HT-29 (cell line): ENCODE results near the gene CCDC154. TPM values are rescaled to one million over a fixed set of nuclear protein-coding genes. Genes with fewer than 3 reads are reported as not detected.
"Not testable (repeated sequence)": the region's sequence is repeated elsewhere in the genome, so short reads cannot be mapped to it uniquely, and the experiment has no call there.

Experiments used
- DNase-seq: peaks from one replicate; pipeline ENCODE4 v3.0.0-alpha.2; 2015; ENCODE audit warnings: low spot score
- total RNA-seq: library from RNA; depleted of rRNA; stranded (reverse); fragments of >200 nt; shearing (Covaris generic); gene quantifications from 2 replicates; pipeline ENCODE4 v1.2.3, GENCODE V29; 2014

Gene CCDC154
- total RNA-seq, 1 experiment from 2014 or later: not detected

DNA sequence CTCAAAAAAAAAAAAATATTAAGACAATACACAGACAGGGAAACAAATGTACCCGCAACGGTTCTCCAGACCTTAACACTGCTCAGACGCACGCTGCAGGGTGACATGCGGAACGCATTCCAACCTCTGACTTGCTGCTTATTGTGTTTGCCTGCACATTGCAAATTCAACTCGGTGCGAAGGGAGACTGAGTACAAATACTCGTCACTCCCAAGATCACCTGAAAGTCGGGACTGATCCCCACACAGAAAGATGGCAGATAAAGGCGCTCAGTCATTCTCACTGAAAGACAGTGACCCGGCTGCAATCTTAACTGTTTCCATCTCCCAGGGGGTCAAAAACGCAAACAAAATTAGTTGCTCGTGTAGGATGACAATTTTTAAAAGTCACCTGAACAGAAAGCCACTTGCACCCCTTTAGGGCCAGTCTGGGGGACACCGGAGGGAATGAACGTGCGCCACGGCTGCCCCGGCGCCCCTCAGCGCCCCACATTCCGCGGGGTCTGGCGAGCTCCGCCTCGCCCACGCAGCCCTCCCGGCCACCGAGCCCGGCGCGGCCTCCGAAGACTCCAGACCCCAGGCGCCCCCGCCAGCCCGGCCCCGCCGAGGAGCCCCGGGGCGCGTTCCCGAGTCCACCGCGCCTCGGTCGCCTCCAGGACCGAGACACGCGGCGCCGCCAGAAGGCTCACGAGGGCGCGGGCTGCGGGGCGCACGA lies 29.9 kb upstream of the CCDC154 start:
- no peak for DNase-seq

DNA sequence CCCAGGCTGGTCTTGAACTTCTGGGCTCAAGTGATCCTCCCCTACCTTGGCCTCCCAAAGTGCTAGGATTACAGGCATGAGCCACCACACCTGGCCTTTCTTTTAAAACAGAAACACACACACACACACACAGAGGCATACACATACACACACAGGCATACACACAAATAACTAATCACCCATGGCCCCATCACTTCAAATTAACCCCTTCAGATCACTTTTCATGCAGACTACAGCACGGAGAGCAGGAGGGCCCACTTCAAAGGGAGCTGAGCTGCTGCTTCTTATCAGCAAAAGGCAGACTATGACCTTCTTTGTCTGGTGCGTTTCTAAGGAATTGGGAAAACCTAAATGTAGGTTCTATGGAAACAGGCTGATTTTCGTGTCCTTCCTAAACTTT lies 28.6 kb upstream of the CCDC154 start:
- DNase-seq: no peak

DNA sequence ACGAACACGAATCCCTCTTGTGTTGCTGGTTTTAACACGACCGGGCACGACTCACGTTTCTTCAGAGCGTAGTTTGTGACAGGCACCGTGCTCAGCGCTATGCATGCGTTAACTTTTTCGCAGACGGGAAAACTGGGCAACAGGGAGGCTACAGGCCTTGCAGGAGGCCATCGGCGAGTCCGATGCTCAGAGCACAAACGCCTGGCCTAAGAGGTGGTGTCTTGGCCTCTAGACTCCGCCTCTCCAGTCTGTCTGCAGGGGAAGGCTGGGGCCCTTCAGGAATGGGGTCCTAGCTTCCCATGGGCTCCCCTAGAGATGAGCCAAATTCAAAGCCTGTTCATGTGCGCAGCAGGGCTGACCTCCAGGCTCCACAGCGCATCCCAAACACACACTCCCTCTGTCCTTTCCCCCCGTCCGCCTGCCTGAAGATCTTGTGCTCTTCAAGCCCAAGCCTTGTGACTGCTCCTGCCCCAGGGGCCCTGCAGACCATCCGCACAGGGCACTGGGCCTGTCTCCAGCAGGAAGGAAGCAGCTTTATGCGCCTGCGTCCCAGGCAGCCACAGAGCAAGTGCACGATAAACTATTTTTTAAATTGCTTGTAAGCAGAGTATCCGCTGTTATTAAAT lies 27.3 kb upstream of the CCDC154 start:
- DNase-seq: no peak

DNA sequence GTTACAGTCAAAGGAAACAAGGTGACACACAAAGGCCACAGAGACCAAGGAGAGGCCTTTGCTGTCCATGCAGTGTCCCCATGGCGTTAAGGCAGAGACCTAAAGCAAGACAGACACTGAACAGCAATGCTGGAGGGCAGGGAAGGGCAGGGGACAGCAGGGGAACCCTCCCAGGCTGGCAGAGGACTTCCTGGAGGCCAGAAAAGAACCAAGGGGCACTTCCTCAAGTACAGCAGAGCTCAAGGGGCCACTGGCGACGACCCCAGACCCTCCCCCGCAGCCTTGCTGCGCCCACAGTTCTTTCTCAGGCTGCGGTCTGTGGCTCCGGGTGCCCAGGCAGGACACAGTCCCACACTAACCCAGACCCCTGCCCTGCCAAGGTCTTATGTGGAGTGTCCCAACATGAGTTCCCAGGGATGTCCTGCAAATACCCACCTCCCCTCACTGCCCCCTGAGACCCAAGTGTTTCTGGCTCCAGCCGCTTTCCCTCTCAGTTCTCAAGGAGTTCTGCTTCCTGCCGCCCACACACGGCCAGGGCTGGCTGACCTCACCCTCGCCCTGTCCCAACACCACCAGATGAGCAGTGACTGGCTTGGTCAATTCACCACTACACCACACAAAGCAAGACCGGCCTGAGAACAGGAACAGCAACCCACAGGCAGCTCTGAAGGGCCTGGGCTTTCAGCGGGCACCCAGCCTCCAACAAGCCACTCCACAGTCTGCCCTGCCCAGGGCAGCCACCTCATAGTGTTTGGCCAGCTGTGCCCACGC lies 26.3 kb upstream of the CCDC154 start:
- no peak for DNase-seq

DNA sequence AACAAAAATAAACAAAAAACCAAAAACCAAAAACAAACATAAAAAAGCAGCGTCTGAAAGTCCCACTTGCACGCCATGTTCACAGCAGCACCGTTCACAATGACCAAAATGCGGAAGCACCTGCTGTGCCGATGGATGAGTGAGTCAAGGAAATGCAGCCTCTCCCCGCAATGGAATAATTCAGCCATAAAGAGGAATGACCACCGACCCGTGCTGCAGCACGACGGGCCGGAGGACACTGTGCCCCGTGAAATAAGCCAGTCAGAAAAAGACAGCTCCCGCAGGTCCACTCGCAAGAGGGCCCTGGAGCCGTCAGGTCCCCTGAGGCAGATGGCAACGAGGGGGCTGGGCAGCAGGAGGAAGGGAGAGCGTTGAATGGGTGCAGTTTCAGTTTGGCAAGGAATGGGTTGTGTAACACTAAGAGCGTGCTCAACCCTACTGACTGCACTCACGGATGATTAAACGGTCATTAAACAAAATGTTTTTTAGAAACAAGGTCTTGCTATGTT lies 25.4 kb upstream of the CCDC154 start:
- DNase-seq: no peak

DNA sequence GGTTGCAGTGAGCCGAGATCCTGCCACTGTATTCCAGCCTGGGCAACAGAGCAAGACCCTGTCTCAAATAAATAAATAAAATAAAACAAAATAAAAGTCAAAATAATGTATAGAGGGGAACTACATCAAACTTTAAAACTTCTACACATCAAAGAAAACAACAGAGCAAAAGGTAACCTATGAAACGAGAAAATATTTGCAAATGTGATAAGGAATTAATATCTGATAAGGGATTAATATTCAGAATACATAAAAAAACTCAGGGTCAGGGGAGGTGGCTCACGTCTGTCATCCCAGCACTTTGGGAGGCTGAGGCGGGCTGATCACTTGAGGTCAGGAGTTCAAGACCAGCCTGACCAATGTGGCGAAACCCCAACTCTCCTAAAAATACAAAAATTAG lies 24.8 kb upstream of the CCDC154 start:
- not testable (repeated sequence) for DNase-seq

DNA sequence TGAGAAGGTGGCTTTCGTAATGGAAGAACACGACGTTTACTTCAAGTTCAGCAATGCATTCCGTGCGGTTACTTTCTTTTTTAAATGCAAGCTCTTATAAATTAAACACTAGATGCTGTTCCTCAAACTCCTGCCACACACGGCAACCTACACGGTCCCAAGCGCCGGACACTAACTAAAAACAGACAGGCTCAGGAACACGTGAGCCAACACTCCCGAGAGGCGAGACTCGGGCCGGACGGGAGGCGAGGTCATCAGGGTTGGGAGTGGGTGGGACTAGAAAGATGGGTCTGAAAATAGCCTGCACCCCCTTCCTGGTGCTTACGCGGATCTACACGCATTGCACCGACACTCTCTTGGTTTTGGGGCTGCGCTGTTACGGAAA lies 24.1 kb upstream of the CCDC154 start:
- DNase-seq: no peak

DNA sequence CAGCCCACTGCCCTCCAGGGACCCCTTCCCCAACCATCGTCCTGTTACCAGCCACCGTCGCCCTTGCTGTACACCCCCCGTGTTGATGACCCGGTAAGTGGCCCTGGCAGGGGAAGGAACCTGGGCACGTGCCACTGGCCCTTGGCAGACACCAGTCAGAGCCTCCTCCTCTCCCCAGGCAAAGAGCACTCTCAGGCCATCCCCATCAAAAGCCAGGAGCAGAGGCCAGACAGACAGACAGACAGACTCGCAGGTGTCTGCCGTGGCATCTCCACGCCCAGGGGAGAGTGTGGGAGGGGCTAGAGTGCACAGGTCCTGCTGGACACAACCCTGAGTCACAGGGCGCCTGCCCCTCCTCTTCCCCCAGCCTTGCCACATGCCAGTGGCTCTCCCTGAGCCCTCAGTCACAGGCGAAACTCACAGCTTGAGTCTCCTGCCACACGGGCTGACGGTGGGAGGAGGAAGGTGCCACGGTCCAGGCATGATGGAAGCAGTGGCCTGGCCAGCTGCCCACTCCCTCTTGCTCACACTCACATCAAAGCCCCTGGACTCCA lies 22.7 kb upstream of the CCDC154 start:
- no peak for DNase-seq

DNA sequence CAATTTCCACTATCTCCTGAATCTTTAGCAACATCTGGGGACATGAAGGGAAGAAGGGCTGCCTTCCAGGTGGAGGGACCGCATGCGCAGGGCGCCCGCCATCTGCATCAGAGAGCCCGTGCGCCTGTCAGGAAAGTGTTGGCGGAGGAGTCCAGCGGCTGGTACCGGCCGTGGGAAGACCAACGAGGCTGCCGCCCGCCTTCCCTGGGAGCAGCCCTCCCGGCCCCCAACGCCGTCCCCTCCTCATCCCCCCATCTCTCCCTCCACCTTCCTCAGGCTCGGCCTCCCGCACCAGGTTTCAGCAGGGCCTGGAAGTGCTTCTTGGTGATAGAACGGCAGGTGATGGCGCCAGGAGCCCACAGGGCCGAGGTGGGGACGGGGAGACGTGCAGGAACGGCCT lies 21.7 kb upstream of the CCDC154 start:
- no peak for DNase-seq

DNA sequence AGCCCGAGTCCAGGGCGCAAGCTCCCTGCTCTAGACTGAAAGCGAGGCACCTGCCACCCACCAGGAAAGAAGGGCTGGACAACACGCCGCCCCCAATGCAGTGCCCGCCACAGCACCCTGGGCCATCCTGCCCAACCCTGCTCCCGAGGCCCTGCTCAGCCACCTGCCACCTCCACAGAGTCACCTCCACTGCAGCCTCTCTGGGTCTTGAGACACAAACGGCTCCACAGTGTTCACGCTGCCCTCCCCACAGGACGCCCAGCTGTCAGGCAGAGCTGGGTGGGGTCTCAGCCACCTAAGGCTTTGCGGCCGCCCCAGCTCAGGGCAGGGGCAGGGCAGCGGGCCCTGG lies 21.2 kb upstream of the CCDC154 start:
- no peak for DNase-seq

DNA sequence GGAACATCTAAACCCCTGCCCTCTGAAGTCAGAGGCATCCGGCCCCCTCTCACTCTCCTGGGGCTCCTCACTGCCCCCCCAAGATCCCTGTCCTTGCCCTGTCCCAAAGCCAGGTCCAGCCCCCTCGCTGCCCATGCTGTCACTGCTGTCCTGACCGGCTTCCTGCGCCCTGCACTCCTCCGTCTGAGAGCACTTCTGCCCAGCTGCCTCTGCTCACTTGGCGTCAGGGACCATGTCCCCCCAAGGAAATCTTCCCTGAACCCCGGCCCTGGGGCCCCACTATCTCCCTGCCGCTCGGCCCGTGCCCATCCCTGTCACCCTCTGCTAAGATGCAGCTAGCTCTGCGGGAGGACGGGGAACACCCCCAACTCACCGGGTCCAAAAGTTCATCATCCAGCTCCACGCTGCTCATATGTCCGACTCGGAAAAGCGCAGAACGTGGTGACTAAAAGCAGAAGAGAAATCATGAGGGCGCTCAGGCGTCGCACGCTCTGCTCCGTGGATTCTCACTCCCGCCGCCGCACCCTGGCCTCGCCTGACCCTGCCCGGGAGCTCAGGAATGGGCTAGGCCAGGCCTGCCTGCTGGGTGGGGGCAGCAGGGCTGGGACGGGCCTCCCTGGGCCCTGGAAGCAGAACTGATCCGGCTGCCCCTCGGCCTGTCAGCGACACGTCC lies 20.7 kb upstream of the CCDC154 start:
- DNase-seq: no peak

DNA sequence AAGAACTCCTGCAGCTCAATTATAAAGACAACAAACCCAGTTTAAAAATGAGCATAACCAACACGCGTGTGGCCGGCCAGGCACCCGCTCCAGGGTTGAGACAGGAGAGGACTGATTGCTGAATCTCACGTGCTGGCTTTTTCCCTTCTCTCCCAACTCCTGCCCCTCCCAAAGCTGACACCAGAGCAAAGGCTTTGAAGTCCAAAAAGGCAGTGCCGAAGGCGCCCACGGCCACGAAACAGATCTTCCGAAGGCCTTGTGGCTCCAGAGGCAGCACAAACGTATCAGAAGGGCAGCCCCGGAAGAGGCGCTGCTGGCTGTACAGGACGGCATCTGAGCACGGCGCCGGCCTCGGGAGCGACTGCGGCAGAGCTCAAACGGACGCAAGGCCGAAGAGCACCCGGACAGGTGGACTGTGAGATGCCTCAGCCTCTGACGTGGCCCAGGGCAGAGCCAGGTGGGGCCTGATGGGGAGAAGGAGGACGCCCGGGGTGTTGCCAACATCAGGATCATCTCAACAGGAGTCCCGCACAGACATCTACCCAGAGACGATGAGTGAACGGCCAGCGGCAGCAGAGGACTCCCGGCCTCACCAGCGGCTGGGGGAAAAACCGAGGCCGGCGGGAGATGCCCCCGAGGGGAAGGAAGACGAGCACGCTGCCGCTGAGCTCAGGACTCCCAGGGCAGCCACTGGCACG lies 20.0 kb upstream of the CCDC154 start:
- no peak for DNase-seq

DNA sequence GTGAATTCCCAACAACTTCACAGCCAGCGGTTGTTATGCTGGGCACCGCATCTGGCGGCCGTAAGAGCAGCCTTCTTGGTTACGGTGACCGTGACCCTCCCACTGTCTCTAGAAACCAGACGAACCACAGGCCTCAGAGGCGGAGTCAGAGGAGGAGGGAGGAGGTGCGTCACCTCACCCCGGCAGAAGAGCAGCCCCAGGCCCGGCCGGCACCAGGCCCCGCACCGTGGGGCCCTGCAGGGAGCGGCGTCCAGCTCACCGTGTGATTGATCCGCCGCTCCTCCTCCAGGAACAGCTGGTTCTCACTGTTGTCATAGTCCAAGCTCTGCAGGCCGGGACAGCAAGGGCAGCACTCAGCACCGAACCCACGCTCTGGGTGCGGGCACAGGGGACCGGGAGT lies 16.8 kb upstream of the CCDC154 start:
- DNase-seq: no peak

DNA sequence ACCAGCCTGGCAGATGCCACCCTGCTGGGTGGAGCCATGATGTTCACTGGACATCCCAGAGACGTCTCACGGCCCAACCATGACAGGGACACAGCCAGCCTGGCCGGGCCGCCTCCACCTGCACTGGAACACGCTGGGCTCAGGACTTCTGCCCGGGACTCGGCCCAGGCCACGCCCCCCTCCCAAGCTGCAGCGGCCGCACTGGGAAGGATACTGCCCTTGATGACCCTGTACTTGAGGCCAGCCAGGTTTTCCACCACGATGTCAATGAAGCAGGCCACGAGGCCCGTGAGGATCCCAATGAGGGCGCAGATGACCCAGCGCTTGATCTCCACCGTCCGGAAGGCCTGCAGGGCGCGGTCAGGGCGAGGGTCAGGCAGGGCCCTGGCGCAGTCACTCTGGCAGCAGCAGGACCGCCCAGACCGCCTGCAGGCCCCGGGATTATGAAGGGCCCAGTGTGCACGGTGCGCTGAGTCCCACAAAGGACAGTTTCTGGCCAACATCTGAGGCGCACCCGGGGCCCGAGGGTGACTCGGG lies 16.3 kb upstream of the CCDC154 start:
- DNase-seq: no peak

DNA sequence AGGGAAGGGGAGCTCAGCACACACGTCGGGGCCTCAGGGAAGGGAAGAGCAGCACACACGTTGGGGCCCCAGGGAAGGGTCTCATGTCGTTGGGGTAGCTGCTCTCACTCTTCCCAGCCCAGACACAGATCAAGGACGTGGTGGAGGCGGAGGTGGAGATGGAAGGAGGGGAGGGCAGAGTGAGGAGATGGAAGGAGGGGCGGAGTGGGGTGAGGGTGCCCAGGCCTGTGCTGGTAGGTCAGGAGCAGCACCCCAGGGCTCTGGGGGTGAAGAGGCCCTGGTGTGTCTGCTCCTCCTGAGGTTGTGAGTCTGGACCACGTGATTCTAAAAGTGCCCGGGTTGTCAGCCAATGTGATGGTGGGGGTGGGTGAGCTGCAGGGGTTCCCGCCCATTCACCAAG lies 15.6 kb upstream of the CCDC154 start:
- no peak for DNase-seq

DNA sequence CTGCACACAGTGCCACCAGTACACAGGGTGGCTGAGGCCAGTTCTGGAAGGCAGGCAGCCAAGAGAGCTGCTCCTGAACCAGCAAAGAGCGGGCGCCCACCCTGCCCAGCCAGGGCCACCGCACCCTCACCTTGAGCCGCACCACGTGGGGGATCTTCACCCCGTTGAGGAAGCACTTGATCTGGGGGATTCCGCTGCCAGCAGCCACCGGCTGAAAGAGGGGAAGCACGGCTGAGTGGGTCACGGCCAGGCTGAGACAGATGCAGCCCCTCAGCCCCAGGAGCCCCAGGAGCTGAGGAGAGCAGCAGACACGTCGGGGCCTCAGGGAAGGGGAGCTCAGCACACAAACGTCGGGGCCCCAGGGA lies 14.6 kb upstream of the CCDC154 start:
- DNase-seq: no peak

DNA sequence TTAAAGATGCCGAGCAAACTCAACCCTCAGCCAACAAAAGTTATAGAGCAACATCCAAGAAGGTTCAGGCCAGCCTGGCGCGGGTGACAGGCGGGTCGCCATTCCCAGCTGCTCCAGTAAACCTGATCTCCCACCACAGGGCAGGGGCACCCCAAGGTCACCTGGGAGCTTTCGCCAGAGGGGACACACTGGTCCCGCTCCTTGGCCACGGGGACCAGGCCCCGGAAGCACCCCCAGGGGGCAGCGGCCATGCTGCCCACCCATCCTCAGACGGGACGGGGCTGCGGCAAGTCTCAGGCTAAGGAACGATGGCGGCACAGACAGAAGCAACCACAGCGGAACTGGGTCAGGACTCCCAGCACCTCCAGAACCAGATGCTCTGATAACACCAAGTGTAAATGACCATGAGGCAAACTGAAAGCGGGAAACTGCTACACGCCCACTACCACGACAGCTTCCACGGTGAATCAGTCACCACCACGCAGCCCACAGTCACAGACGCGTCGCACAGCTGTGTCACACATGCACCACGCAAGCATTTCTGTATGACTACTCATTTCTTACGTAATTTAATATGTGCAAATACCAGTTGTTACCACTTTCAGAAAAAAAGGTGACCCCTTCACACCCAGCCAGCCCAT lies 14.1 kb upstream of the CCDC154 start:
- no peak for DNase-seq

DNA sequence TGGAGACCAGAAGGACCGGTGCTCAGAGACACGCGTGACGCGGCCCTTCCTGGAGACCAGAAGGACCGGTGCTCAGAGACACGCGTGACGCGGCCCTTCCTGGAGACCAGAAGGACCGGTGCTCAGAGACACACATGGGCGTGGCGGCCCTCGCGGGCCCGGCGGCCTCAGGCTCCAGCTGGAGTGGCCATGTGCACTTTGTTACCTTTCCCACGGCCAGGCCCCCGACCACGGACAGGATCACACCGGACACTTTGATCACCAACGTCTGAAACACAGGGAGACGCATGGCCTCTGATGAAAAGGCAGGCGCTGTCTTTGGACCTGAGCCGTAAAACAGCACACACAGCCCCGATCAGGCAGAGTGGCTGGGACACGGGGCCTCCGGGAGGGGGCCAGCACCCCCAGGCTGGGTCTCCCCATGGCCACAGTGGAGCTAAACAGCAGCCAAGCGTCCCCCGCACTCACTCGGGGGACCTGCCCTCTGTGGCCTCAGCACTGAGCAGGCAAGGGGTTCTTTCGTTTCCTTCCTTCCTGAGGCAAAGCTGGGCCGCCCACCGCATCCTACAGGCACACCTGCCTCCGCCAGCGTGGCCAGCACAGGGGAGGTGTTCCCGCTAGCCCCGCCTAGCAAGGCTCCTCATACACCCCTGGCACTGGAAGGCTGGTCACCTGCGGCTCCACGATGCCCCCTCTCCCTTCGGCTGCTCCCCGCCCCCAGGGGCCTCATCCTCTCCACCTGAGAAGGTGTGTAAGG lies 13.3 kb upstream of the CCDC154 start:
- no peak for DNase-seq

DNA sequence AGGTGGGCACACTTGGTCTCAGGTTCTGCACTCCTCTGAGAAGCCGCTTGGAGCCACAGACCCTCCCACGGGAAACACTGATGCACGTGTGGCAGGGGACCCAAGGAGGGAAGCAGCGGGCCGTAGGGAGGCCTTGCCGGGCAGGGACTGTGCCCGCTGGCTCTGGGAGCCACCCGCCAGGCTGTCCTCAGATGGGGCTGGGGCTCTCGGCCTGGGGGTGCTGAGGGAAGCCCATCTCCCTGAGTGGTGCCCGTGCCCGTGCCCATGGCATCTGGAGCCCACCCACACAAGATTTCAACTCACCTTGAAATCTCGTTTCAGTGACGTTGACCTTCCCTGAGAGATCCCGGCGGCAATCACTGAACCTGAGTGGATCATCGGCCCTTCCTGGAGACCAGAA lies 12.6 kb upstream of the CCDC154 start:
- DNase-seq: no peak
